ENCODE results near the gene NXF1.

DNA sequence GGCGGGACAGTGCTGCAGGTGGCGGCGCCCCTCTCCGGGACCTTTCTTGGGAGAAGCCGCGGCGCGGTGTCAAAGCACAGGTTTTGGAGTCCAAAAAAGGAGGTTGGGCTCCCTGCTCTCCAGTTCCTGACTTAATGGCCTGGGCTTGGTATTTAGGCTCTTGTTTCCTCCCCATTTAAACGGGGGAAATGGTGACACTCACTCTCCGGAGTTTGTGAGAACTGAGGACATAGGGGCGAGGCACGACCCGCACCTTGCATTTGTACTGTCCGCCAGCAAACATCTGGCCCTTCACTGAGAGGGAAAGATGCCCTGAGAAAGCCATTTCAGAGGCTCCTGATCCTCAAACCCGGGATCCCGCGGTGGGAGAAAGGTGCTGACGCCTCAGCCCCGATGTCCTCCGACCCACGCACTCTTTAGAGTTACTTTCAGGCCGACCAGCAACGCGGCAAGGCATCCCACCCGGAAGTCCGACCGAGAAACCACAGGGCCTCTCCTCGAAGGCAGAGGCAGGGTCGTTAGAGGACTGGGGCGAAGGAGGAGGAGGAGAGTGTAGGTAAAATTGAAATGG is 37.0 kb upstream of the NXF1 start:
- no peak for TF ChIP-seq JUND (IDR thresholded peaks at IDR 0.05)
- TF ChIP-seq FOXA1 (IDR thresholded peaks at IDR 0.05): no peak
- TF ChIP-seq, protein P1, sequence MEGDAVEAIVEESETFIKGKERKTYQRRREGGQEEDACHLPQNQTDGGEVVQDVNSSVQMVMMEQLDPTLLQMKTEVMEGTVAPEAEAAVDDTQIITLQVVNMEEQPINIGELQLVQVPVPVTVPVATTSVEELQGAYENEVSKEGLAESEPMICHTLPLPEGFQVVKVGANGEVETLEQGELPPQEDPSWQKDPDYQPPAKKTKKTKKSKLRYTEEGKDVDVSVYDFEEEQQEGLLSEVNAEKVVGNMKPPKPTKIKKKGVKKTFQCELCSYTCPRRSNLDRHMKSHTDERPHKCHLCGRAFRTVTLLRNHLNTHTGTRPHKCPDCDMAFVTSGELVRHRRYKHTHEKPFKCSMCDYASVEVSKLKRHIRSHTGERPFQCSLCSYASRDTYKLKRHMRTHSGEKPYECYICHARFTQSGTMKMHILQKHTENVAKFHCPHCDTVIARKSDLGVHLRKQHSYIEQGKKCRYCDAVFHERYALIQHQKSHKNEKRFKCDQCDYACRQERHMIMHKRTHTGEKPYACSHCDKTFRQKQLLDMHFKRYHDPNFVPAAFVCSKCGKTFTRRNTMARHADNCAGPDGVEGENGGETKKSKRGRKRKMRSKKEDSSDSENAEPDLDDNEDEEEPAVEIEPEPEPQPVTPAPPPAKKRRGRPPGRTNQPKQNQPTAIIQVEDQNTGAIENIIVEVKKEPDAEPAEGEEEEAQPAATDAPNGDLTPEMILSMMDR (IDR thresholded peaks at IDR 0.05; ENCODE audit: low read depth, low read length, missing input control): no peak
- TF ChIP-seq EGR1 (IDR thresholded peaks at IDR 0.05; ENCODE audit: low read depth in 2 of 2): no peak
- TF ChIP-seq YY1 (IDR thresholded peaks at IDR 0.05): no peak
- TF ChIP-seq SP1 (IDR thresholded peaks at IDR 0.05): no peak
- TF ChIP-seq, protein P2, sequence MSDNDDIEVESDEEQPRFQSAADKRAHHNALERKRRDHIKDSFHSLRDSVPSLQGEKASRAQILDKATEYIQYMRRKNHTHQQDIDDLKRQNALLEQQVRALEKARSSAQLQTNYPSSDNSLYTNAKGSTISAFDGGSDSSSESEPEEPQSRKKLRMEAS (IDR thresholded peaks at IDR 0.05): no peak
- TF ChIP-seq, protein P3, sequence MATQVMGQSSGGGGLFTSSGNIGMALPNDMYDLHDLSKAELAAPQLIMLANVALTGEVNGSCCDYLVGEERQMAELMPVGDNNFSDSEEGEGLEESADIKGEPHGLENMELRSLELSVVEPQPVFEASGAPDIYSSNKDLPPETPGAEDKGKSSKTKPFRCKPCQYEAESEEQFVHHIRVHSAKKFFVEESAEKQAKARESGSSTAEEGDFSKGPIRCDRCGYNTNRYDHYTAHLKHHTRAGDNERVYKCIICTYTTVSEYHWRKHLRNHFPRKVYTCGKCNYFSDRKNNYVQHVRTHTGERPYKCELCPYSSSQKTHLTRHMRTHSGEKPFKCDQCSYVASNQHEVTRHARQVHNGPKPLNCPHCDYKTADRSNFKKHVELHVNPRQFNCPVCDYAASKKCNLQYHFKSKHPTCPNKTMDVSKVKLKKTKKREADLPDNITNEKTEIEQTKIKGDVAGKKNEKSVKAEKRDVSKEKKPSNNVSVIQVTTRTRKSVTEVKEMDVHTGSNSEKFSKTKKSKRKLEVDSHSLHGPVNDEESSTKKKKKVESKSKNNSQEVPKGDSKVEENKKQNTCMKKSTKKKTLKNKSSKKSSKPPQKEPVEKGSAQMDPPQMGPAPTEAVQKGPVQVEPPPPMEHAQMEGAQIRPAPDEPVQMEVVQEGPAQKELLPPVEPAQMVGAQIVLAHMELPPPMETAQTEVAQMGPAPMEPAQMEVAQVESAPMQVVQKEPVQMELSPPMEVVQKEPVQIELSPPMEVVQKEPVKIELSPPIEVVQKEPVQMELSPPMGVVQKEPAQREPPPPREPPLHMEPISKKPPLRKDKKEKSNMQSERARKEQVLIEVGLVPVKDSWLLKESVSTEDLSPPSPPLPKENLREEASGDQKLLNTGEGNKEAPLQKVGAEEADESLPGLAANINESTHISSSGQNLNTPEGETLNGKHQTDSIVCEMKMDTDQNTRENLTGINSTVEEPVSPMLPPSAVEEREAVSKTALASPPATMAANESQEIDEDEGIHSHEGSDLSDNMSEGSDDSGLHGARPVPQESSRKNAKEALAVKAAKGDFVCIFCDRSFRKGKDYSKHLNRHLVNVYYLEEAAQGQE (IDR thresholded peaks at IDR 0.05): no peak
- no peak for TF ChIP-seq HNF4A (conservative IDR thresholded peaks at IDR 0.05)
- TF ChIP-seq TAF1 (conservative IDR thresholded peaks at IDR 0.05): no peak
- no peak for TF ChIP-seq RAD21 (IDR thresholded peaks at IDR 0.05)
- TF ChIP-seq, protein P4, sequence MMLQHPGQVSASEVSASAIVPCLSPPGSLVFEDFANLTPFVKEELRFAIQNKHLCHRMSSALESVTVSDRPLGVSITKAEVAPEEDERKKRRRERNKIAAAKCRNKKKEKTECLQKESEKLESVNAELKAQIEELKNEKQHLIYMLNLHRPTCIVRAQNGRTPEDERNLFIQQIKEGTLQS (IDR thresholded peaks at IDR 0.05): no peak

All from liver (tissue), 3 donors.